SK-N-SH (cell line): ENCODE data around the gene WNT8B. TPM values are rescaled to one million over a fixed set of nuclear protein-coding genes. Genes with fewer than 3 reads are reported as not detected.

ENCODE experiments used
- CTCF ChIA-PET: fragments of 300-600, 350-600 bp; formaldehyde crosslinking; extraction: SDS; loops from one replicate; lab custom pipeline; 2021; lab: Yijun Ruan, JAX
- POLR2A ChIA-PET: fragments of 350-600 bp; sonication (Branson Sonifier 250); formaldehyde crosslinking; extraction: SDS; loops from one replicate; lab custom pipeline; 2020; ENCODE audit warnings: antibody characterized with exemption, inconsistent platforms; lab: Yijun Ruan, JAX
- DNase-seq: peaks from one replicate; pipeline ENCODE4 v3.0.0; 2012
- H2AFZ ChIP-seq: fragments of 200-600 bp; sonication (generic); 2 replicates; pipeline ENCODE4 v1.8.1; 2016; ENCODE audit warnings: antibody characterized with exemption, mild to moderate bottlenecking, low read depth
- H3F3A ChIP-seq: fragments of 200-600 bp; sonication (generic); replicated peaks from 2 replicates; pipeline ENCODE3; 2016; ENCODE audit warnings: antibody characterized with exemption, mild to moderate bottlenecking; ENCODE audit not compliant: insufficient read depth
- H3K27ac ChIP-seq, 2 experiments: fragments of 200-500 bp in 1 of 2; fragments of 200-600 bp in 1 of 2; sonication (Bioruptor generic) in 1 of 2; sonication (generic), shearing (Covaris generic) in 1 of 2; 2 replicates each; pipeline versions ENCODE4 v1.5.1 to v1.6.1; 2014 to 2016; ENCODE audit warnings: low read depth in 2 of 2, inconsistent platforms in 1 of 2, low read length in 1 of 2, mild to moderate bottlenecking in 1 of 2, mixed read lengths in 1 of 2
- H3K27me3 ChIP-seq: fragments of 200-600 bp; sonication (generic), shearing (Covaris generic); 2 replicates; pipeline ENCODE4 v1.6.1; 2016; ENCODE audit warnings: mixed run types; ENCODE audit not compliant: insufficient read depth
- H3K36me3 ChIP-seq, 2 experiments: fragments of 200-500 bp in 1 of 2; fragments of 200-600 bp in 1 of 2; sonication (Bioruptor generic) in 1 of 2; sonication (generic) in 1 of 2; replicated peaks in 1 of 2; 2 replicates each; pipeline versions ENCODE3 to v1.5.1; 2014 to 2016; ENCODE audit warnings: low read length in 1 of 2, mild to moderate bottlenecking in 1 of 2; ENCODE audit not compliant: insufficient read depth in 2 of 2, control insufficient read depth in 1 of 2
- H3K4me1 ChIP-seq, 2 experiments: fragments of 200-500 bp in 1 of 2; fragments of 200-600 bp in 1 of 2; sonication (Bioruptor generic) in 1 of 2; sonication (generic), shearing (Covaris generic) in 1 of 2; 2 replicates each; pipeline versions ENCODE4 v1.5.1 to v1.6.1; 2014 to 2016; ENCODE audit warnings: low read depth in 1 of 2, low read length in 1 of 2, mixed run types in 1 of 2; ENCODE audit not compliant: insufficient read depth in 2 of 2, control insufficient read depth in 1 of 2
- H3K4me2 ChIP-seq: fragments of 200-600 bp; sonication (generic), shearing (Covaris generic); 2 replicates; pipeline ENCODE4 v1.6.1; 2017; ENCODE audit warnings: mixed run types
- H3K4me3 ChIP-seq, 2 experiments: fragments of 200-500 bp in 1 of 2; fragments of 200-600 bp in 1 of 2; sonication (Bioruptor generic) in 1 of 2; sonication (generic), shearing (Covaris generic) in 1 of 2; 2 replicates each; pipeline versions ENCODE4 v1.5.1 to v1.8.1; 2014 to 2016; ENCODE audit warnings: low read depth in 2 of 2, inconsistent platforms in 1 of 2, low read length in 1 of 2, mild to moderate bottlenecking in 1 of 2, mixed read lengths in 1 of 2, moderate library complexity in 1 of 2
- H3K79me2 ChIP-seq: fragments of 200-600 bp; sonication (generic); 2 replicates; pipeline ENCODE4 v1.8.1; 2017; ENCODE audit warnings: mild to moderate bottlenecking; ENCODE audit not compliant: insufficient read depth
- H3K9ac ChIP-seq: fragments of 200-600 bp; sonication (generic); 2 replicates; pipeline ENCODE4 v1.6.1; 2017; ENCODE audit warnings: mixed run types
- H3K9me2 ChIP-seq: fragments of 200-600 bp; sonication (generic); 2 replicates; pipeline ENCODE4 v1.6.1; 2017; ENCODE audit warnings: mixed run types
- H3K9me3 ChIP-seq: fragments of 200-600 bp; sonication (generic); 2 replicates; pipeline ENCODE4 v1.6.1; 2017; ENCODE audit warnings: mixed run types, mild to moderate bottlenecking, moderate library complexity
- H4K20me1 ChIP-seq: fragments of 200-600 bp; sonication (generic); 2 replicates; pipeline ENCODE4 v1.6.1; 2017; ENCODE audit warnings: mild to moderate bottlenecking, mixed run types; ENCODE audit not compliant: insufficient read depth
- CHD2 ChIP-seq: fragments of 150-350 bp; IDR thresholded peaks from 2 replicates; pipeline ENCODE4 v1.6.1; 2018; ENCODE audit warnings: low read length; ENCODE audit not compliant: partially characterized antibody
- ELF1 ChIP-seq: IDR thresholded peaks from 2 replicates; pipeline ENCODE4 v1.4.0; 2012
- EP300 ChIP-seq, 2 experiments: IDR thresholded peaks; 2 replicates each; pipeline versions ENCODE4 v1.4.0 to v1.6.1; 2012; ENCODE audit warnings: borderline replicate concordance in 1 of 2, low read depth in 1 of 2, low read length in 1 of 2
- EZH2phosphoT487 ChIP-seq: fragments of 200-600 bp; sonication (generic); IDR thresholded peaks from 2 replicates; pipeline ENCODE4 v1.6.1; 2017; ENCODE audit warnings: low read depth, mixed run types, mild to moderate bottlenecking, antibody characterized with exemption, moderate library complexity, borderline replicate concordance
- FOSL2 ChIP-seq: IDR thresholded peaks from 2 replicates; pipeline ENCODE4 v1.4.0; 2012; ENCODE audit warnings: low read depth, mild to moderate bottlenecking, moderate library complexity, borderline replicate concordance
- FOXJ3 ChIP-seq: sonication (generic); formaldehyde crosslinking; IDR thresholded peaks from 2 replicates; pipeline ENCODE4 v1.5.1; 2020; ENCODE audit warnings: mild to moderate bottlenecking, missing genetic modification reagents
- GATA2 ChIP-seq: sonication (generic); formaldehyde crosslinking; IDR thresholded peaks from 2 replicates; pipeline ENCODE4 v1.5.0; 2020; ENCODE audit warnings: mild to moderate bottlenecking, missing genetic modification reagents
- JUND ChIP-seq: IDR thresholded peaks from 2 replicates; pipeline ENCODE4 v1.4.0; 2012
- MEF2A ChIP-seq: IDR thresholded peaks from 2 replicates; pipeline ENCODE4 v1.4.0; 2012; ENCODE audit warnings: low read depth, borderline replicate concordance
- MXI1 ChIP-seq: IDR thresholded peaks from 2 replicates; pipeline ENCODE4 v1.6.1; 2012; ENCODE audit warnings: mild to moderate bottlenecking, low read depth, low read length, improper control_type of control experiment
- POLR2AphosphoS5 ChIP-seq: IDR thresholded peaks from 2 replicates; pipeline ENCODE4 v1.6.1; 2012; ENCODE audit warnings: low read depth, low read length
- RAD21 ChIP-seq: IDR thresholded peaks from 2 replicates; pipeline ENCODE4 v1.6.1; 2012; ENCODE audit warnings: mild to moderate bottlenecking, low read length
- RCOR1 ChIP-seq: fragments of 150-350 bp; IDR thresholded peaks from 2 replicates; pipeline ENCODE4 v1.6.1; 2017; ENCODE audit warnings: antibody characterized with exemption, low read length
- RFX5 ChIP-seq: IDR thresholded peaks from 2 replicates; pipeline ENCODE4 v1.6.1; 2012; ENCODE audit warnings: mild to moderate bottlenecking, improper control_type of control experiment, low read length
- RXRA ChIP-seq: IDR thresholded peaks from 2 replicates; pipeline ENCODE4 v1.4.0; 2012; ENCODE audit warnings: low read depth, mild to moderate bottlenecking, borderline replicate concordance
- SIN3A ChIP-seq: IDR thresholded peaks from 2 replicates; pipeline ENCODE4 v1.6.1; 2012; ENCODE audit warnings: low read depth, mild to moderate bottlenecking, low read length, moderate library complexity, borderline replicate concordance
- SMC3 ChIP-seq: IDR thresholded peaks from 2 replicates; pipeline ENCODE4 v1.6.1; 2012; ENCODE audit warnings: low read depth, low read length, improper control_type of control experiment
- TAF1 ChIP-seq: IDR thresholded peaks from 2 replicates; pipeline ENCODE4 v1.6.1; 2012; ENCODE audit warnings: low read depth, mild to moderate bottlenecking, low read length, moderate library complexity, borderline replicate concordance
- TCF12 ChIP-seq: IDR thresholded peaks from 2 replicates; pipeline ENCODE4 v1.4.0; 2012
- WGBS: methylation state at CpG from one replicate; pipeline ENCODE4 v1.1.6; 2017; ENCODE audit warnings: low lambda C conversion rate; 5-methylcytosine and 5-hydroxymethylcytosine counted together
- polyA plus RNA-seq, 3 experiments: library from polyadenylated mRNA; depleted of rRNA; stranded (reverse); fragments of >200 nt; gene quantifications; 2 replicates each; pipeline ENCODE4 v1.2.3, GENCODE V29; 2012
- TF ChIP-seq, protein P1 (sequence below): IDR thresholded peaks from 2 replicates; pipeline ENCODE4 v1.4.0; 2012; ENCODE audit warnings: low read depth, borderline replicate concordance
- TF ChIP-seq, protein P2 (sequence below): IDR thresholded peaks from 2 replicates; pipeline ENCODE4 v1.4.0; 2012; ENCODE audit warnings: low read depth
- TF ChIP-seq, protein P3 (sequence below): fragments of 150-350 bp; IDR thresholded peaks from 2 replicates; pipeline ENCODE4 v1.6.1; 2017; ENCODE audit warnings: antibody characterized with exemption, low read length, low read depth, borderline replicate concordance
- TF ChIP-seq, protein P4 (sequence below): fragments of 150-350 bp; IDR thresholded peaks from 2 replicates; pipeline ENCODE4 v1.6.1; 2016; ENCODE audit warnings: mild to moderate bottlenecking, low read depth, low read length
- TF ChIP-seq, protein P5 (sequence below): IDR thresholded peaks from 2 replicates; pipeline ENCODE4; 2012
- TF ChIP-seq, protein P6 (sequence below): fragments of 200-600 bp; sonication (generic); IDR thresholded peaks from 2 replicates; pipeline ENCODE4 v1.6.1; 2017; ENCODE audit warnings: antibody characterized with exemption, mild to moderate bottlenecking, moderate library complexity

Gene WNT8B
- polyA plus RNA-seq, 1 of the 3 experiments (the other 2 are of a cell fraction), result 0.18 TPM

DNA sequence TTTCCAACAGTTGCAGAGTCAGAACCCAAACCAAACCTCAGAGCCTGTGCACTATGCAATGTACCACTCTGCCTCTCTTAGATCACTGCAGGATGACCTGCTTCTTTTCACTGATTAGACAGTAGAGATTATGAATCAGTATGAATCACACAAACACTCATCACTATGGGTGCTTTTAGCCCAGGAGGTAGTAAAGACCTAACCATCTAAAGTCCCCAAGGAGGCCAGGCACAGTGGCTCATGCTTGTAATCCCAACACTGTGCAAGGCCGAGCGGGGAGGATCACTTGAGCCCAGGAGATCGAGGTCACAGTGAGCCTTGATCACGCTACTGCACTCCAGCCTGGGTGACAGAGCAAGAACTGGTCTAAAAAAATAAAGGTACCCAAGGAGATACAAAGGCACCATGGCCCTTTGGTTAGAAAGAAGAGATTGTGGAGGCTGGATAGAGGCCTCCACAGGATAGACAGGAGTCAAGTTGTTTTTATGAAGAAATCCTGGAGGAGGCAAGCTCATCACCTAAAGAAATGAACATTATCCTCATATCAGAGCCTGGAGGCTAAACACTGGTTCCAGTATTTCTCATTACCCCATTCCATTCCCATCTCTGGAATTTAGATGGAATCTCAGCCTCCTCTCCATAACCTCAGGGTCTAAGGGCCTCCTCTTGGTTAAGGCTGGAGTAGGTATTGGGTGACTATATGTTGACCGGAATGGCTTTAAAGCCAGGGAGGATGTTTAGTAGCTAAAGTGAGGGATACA is 44.0 kb downstream of the WNT8B start:
- Histone ChIP-seq H2AFZ (no peak overlapping the region), H3K4me2 (no peak overlapping the region), H3K36me3 (peaks cover 0 to 3% of the 10 kb centered on the region in 2 experiments), H3F3A (no peaks in the 10 kb centered on the region), H3K9me2 (no peaks in the 10 kb centered on the region), H4K20me1 (no peaks in the 10 kb centered on the region), H3K27me3 (no peaks in the 10 kb centered on the region), H3K79me2 (no peaks in the 10 kb centered on the region), H3K27ac (peak overlapping the region in 1 of 2 experiments; percentile 16; a peak in 1 of 4 replicates), H3K9me3 (no peaks in the 10 kb centered on the region), H3K9ac (no peak overlapping the region), H3K4me3 (no peak overlapping the region), H3K4me1 (peaks cover 0 to 22% of the 10 kb centered on the region in 2 experiments; a peak in 2 of 4 replicates)
- DNase-seq, result no peak
- POLR2A ChIA-PET, result no interaction called here
- WGBS, result 75% methylated on average over 4 of the region's 5 CpGs
- CTCF ChIA-PET, result interaction anchor here (0.9 to 14.3 kb wide), 11 partner anchors 7 to 203 kb away, joined by 3 to 150 read pairs (median 10); partner anchors contain the start of gene SEC31B
- no peak for TF ChIP-seq MXI1
- TF ChIP-seq POLR2AphosphoS5, result peak; percentile 59; the same call in 1 of the 2 replicates
- TF ChIP-seq, protein P1, sequence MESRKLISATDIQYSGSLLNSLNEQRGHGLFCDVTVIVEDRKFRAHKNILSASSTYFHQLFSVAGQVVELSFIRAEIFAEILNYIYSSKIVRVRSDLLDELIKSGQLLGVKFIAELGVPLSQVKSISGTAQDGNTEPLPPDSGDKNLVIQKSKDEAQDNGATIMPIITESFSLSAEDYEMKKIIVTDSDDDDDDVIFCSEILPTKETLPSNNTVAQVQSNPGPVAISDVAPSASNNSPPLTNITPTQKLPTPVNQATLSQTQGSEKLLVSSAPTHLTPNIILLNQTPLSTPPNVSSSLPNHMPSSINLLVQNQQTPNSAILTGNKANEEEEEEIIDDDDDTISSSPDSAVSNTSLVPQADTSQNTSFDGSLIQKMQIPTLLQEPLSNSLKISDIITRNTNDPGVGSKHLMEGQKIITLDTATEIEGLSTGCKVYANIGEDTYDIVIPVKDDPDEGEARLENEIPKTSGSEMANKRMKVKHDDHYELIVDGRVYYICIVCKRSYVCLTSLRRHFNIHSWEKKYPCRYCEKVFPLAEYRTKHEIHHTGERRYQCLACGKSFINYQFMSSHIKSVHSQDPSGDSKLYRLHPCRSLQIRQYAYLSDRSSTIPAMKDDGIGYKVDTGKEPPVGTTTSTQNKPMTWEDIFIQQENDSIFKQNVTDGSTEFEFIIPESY, result no peak
- TF ChIP-seq RCOR1, result no peak
- TF ChIP-seq TCF12, result peak; percentile 90
- peak; percentile 85 for TF ChIP-seq JUND
- no peak for TF ChIP-seq RAD21
- TF ChIP-seq CHD2, result no peak
- TF ChIP-seq SMC3, result no peak
- TF ChIP-seq, protein P2, sequence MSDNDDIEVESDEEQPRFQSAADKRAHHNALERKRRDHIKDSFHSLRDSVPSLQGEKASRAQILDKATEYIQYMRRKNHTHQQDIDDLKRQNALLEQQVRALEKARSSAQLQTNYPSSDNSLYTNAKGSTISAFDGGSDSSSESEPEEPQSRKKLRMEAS, result 0 out of 2 replicates have a peak, but pooled peaks have one; percentile 22
- no peak for TF ChIP-seq GATA2
- TF ChIP-seq, protein P3, sequence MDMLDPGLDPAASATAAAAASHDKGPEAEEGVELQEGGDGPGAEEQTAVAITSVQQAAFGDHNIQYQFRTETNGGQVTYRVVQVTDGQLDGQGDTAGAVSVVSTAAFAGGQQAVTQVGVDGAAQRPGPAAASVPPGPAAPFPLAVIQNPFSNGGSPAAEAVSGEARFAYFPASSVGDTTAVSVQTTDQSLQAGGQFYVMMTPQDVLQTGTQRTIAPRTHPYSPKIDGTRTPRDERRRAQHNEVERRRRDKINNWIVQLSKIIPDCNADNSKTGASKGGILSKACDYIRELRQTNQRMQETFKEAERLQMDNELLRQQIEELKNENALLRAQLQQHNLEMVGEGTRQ, result no peak
- TF ChIP-seq TAF1, result 0 out of 2 replicates have a peak, but pooled peaks have one; percentile 10
- peak; percentile 99 for TF ChIP-seq FOSL2
- TF ChIP-seq MEF2A, result no peak
- TF ChIP-seq, protein P4, sequence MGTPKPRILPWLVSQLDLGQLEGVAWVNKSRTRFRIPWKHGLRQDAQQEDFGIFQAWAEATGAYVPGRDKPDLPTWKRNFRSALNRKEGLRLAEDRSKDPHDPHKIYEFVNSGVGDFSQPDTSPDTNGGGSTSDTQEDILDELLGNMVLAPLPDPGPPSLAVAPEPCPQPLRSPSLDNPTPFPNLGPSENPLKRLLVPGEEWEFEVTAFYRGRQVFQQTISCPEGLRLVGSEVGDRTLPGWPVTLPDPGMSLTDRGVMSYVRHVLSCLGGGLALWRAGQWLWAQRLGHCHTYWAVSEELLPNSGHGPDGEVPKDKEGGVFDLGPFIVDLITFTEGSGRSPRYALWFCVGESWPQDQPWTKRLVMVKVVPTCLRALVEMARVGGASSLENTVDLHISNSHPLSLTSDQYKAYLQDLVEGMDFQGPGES, result no peak
- TF ChIP-seq, protein P5, sequence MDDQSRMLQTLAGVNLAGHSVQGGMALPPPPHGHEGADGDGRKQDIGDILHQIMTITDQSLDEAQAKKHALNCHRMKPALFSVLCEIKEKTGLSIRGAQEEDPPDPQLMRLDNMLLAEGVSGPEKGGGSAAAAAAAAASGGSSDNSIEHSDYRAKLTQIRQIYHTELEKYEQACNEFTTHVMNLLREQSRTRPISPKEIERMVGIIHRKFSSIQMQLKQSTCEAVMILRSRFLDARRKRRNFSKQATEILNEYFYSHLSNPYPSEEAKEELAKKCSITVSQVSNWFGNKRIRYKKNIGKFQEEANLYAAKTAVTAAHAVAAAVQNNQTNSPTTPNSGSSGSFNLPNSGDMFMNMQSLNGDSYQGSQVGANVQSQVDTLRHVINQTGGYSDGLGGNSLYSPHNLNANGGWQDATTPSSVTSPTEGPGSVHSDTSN, result peak; percentile 81
- peak in 1 of 2 experiments; percentile 59; a peak in 1 of 4 replicates for TF ChIP-seq EP300 (IDR thresholded peaks at IDR 0.05; ENCODE audit: borderline replicate concordance in 1 of 2, low read depth in 1 of 2, low read length in 1 of 2)
- TF ChIP-seq ELF1, result no peak
- TF ChIP-seq RXRA, result no peak
- no peak for TF ChIP-seq RFX5
- no peak for TF ChIP-seq FOXJ3 (CRISPR knock-in tag)
- TF ChIP-seq SIN3A, result no peak
- TF ChIP-seq, protein P6, sequence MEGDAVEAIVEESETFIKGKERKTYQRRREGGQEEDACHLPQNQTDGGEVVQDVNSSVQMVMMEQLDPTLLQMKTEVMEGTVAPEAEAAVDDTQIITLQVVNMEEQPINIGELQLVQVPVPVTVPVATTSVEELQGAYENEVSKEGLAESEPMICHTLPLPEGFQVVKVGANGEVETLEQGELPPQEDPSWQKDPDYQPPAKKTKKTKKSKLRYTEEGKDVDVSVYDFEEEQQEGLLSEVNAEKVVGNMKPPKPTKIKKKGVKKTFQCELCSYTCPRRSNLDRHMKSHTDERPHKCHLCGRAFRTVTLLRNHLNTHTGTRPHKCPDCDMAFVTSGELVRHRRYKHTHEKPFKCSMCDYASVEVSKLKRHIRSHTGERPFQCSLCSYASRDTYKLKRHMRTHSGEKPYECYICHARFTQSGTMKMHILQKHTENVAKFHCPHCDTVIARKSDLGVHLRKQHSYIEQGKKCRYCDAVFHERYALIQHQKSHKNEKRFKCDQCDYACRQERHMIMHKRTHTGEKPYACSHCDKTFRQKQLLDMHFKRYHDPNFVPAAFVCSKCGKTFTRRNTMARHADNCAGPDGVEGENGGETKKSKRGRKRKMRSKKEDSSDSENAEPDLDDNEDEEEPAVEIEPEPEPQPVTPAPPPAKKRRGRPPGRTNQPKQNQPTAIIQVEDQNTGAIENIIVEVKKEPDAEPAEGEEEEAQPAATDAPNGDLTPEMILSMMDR, result no peak
- TF ChIP-seq EZH2phosphoT487, result no peak
